Measurements from ENCODE around the gene NREP.

NREP gene

DNA sequence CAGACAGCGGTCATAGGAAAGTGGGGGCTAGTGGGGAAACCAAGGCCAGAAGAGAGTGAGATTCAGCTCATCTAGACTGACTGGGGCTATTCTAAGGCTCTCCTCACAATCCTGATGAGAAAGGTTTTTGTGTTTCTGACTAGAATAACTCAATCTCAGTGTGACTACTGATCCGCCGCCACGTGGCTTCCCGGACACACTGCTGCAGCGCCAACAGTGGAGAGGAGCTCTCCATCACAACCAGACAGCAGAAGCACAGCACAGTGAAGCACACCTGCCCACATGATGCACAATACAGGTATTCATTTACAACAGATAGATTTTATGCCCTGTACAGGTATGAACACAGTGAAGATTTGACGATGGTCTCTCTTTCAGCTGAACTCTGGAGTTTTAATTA lies 25.4 kb downstream of the NREP start:
- no peak overlapping the region for H3K27ac ChIP-seq (ENCODE audit: insufficient read depth in 1 of 2, low read depth in 1 of 2, low read length in 2 of 2, poor library complexity in 1 of 2, severe bottlenecking in 2 of 2)
- 93% methylated on average over 5 of the region's 7 CpGs for WGBS (ENCODE audit: insufficient coverage)
- H3K9me3 ChIP-seq (ENCODE audit: control extremely low read depth in 1 of 5, control insufficient read depth in 4 of 5, insufficient read depth in 2 of 5, low read depth in 1 of 5, low read length in 4 of 5) = no peaks in the 10 kb centered on the region
- POLR2A ChIA-PET = no interaction called here
- peaks cover 19 to 75% (median 47%) of the 10 kb centered on the region in 4 experiments for H3K36me3 ChIP-seq (ENCODE audit: control insufficient read depth in 4 of 4, insufficient read depth in 4 of 4, low read length in 3 of 4)
- CTCF ChIA-PET = interaction anchor here (0.6 to 0.7 kb wide), 2 partner anchors 25 to 222 kb away, joined by 3 read pairs; no protein-coding TSS in a partner anchor
- DNase-seq = no peak
- no peak overlapping the region for H3K4me3 ChIP-seq (ENCODE audit: control insufficient read depth in 1 of 7, extremely low read depth in 1 of 7, insufficient read depth in 4 of 7, low read depth in 2 of 7, low read length in 6 of 7)
- no peaks in the 10 kb centered on the region for H3K4me1 ChIP-seq (ENCODE audit: control extremely low read depth in 1 of 4, control insufficient read depth in 4 of 4, insufficient read depth in 4 of 4, low read length in 3 of 4)
- H3K27me3 ChIP-seq (replicated peaks in 2 of 5; ENCODE audit: control insufficient read depth in 4 of 5, insufficient read depth in 5 of 5, low read length in 4 of 5) = no peaks in the 10 kb centered on the region

- POLR2A ChIA-PET = no interaction called here
- H3K4me1 ChIP-seq (ENCODE audit: control extremely low read depth in 1 of 4, control insufficient read depth in 4 of 4, insufficient read depth in 4 of 4, low read length in 3 of 4) = no peaks in the 10 kb centered on the region
- H3K27me3 ChIP-seq (replicated peaks in 2 of 5; ENCODE audit: control insufficient read depth in 4 of 5, insufficient read depth in 5 of 5, low read length in 4 of 5) = no peaks in the 10 kb centered on the region
- no peak for DNase-seq
- H3K36me3 ChIP-seq (ENCODE audit: control insufficient read depth in 4 of 4, insufficient read depth in 4 of 4, low read length in 3 of 4) = peaks cover 17 to 70% (median 47%) of the 10 kb centered on the region in 4 experiments
- CTCF ChIA-PET = interaction anchor here (0.6 kb wide), 1 partner anchor 221 kb away, joined by 3 read pairs; no protein-coding TSS in a partner anchor
- H3K4me3 ChIP-seq (ENCODE audit: control insufficient read depth in 1 of 7, extremely low read depth in 1 of 7, insufficient read depth in 4 of 7, low read depth in 2 of 7, low read length in 6 of 7) = no peak overlapping the region
- WGBS (ENCODE audit: insufficient coverage) = 92% methylated on average over 6 of the region's 8 CpGs
- H3K9me3 ChIP-seq (ENCODE audit: control extremely low read depth in 1 of 5, control insufficient read depth in 4 of 5, insufficient read depth in 2 of 5, low read depth in 1 of 5, low read length in 4 of 5) = no peaks in the 10 kb centered on the region
- no peak overlapping the region for H3K27ac ChIP-seq (ENCODE audit: insufficient read depth in 1 of 2, low read depth in 1 of 2, low read length in 2 of 2, poor library complexity in 1 of 2, severe bottlenecking in 2 of 2)
Observed at GRCh38 chr5:111730659-111731382, 26.2 kb downstream of the NREP start.

- no peak overlapping the region for H3K4me3 ChIP-seq (ENCODE audit: control insufficient read depth in 1 of 7, extremely low read depth in 1 of 7, insufficient read depth in 4 of 7, low read depth in 2 of 7, low read length in 6 of 7)
- H3K9me3 ChIP-seq (ENCODE audit: control extremely low read depth in 1 of 5, control insufficient read depth in 4 of 5, insufficient read depth in 2 of 5, low read depth in 1 of 5, low read length in 4 of 5) = no peaks in the 10 kb centered on the region
- no peaks in the 10 kb centered on the region for H3K4me1 ChIP-seq (ENCODE audit: control extremely low read depth in 1 of 4, control insufficient read depth in 4 of 4, insufficient read depth in 4 of 4, low read length in 3 of 4)
- 86% methylated on average over 1 of the region's 3 CpGs for WGBS (ENCODE audit: insufficient coverage)
- no peaks in the 10 kb centered on the region for H3K27me3 ChIP-seq (replicated peaks in 2 of 5; ENCODE audit: control insufficient read depth in 4 of 5, insufficient read depth in 5 of 5, low read length in 4 of 5)
- DNase-seq = no peak
- H3K36me3 ChIP-seq (ENCODE audit: control insufficient read depth in 4 of 4, insufficient read depth in 4 of 4, low read length in 3 of 4) = peaks cover 11 to 54% (median 38%) of the 10 kb centered on the region in 4 experiments
- ChIA-PET POLR2A (no interaction called here), CTCF (no interaction called here)
- no peak overlapping the region for H3K27ac ChIP-seq (ENCODE audit: insufficient read depth in 1 of 2, low read depth in 1 of 2, low read length in 2 of 2, poor library complexity in 1 of 2, severe bottlenecking in 2 of 2)
Observed at GRCh38 chr5:111728941-111729340, 28.1 kb downstream of the NREP start.

- H3K4me3 ChIP-seq (ENCODE audit: control insufficient read depth in 1 of 7, extremely low read depth in 1 of 7, insufficient read depth in 4 of 7, low read depth in 2 of 7, low read length in 6 of 7) = no peak overlapping the region
- ChIA-PET CTCF (interaction anchor here (0.6 kb wide), 1 partner anchor 1146 kb away, joined by 3 read pairs; no protein-coding TSS in a partner anchor), POLR2A (no interaction called here)
- no peaks in the 10 kb centered on the region for H3K4me1 ChIP-seq (ENCODE audit: control extremely low read depth in 1 of 4, control insufficient read depth in 4 of 4, insufficient read depth in 4 of 4, low read length in 3 of 4)
- no peaks in the 10 kb centered on the region for H3K9me3 ChIP-seq (ENCODE audit: control extremely low read depth in 1 of 5, control insufficient read depth in 4 of 5, insufficient read depth in 2 of 5, low read depth in 1 of 5, low read length in 4 of 5)
- no peak for DNase-seq
- WGBS (ENCODE audit: insufficient coverage) = 96% methylated on average over 2 of the region's 2 CpGs
- peaks cover 8 to 41% (median 28%) of the 10 kb centered on the region in 4 experiments for H3K36me3 ChIP-seq (ENCODE audit: control insufficient read depth in 4 of 4, insufficient read depth in 4 of 4, low read length in 3 of 4)
- H3K27me3 ChIP-seq (replicated peaks in 2 of 5; ENCODE audit: control insufficient read depth in 4 of 5, insufficient read depth in 5 of 5, low read length in 4 of 5) = no peaks in the 10 kb centered on the region
- no peak overlapping the region for H3K27ac ChIP-seq (ENCODE audit: insufficient read depth in 1 of 2, low read depth in 1 of 2, low read length in 2 of 2, poor library complexity in 1 of 2, severe bottlenecking in 2 of 2)
Observed at GRCh38 chr5:111726986-111727385, 30.0 kb downstream of the NREP start.

GRCh38 chr5:111722140-111722539 lies 34.9 kb downstream of the NREP start:
- ChIA-PET CTCF (no interaction called here), POLR2A (no interaction called here)
- Histone ChIP-seq H3K27me3 (replicated peaks in 2 of 5; ENCODE audit: control insufficient read depth in 4 of 5, insufficient read depth in 5 of 5, low read length in 4 of 5) (no peaks in the 10 kb centered on the region), H3K27ac (ENCODE audit: insufficient read depth in 1 of 2, low read depth in 1 of 2, low read length in 2 of 2, poor library complexity in 1 of 2, severe bottlenecking in 2 of 2) (no peak overlapping the region), H3K9me3 (ENCODE audit: control extremely low read depth in 1 of 5, control insufficient read depth in 4 of 5, insufficient read depth in 2 of 5, low read depth in 1 of 5, low read length in 4 of 5) (peaks cover 0 to 4% (median 1%) of the 10 kb centered on the region in 5 experiments), H3K4me3 (ENCODE audit: control insufficient read depth in 1 of 7, extremely low read depth in 1 of 7, insufficient read depth in 4 of 7, low read depth in 2 of 7, low read length in 6 of 7) (no peak overlapping the region), H3K4me1 (ENCODE audit: control extremely low read depth in 1 of 4, control insufficient read depth in 4 of 4, insufficient read depth in 4 of 4, low read length in 3 of 4) (no peaks in the 10 kb centered on the region), H3K36me3 (ENCODE audit: control insufficient read depth in 4 of 4, insufficient read depth in 4 of 4, low read length in 3 of 4) (peaks cover 0 to 11% (median 3%) of the 10 kb centered on the region in 4 experiments)
- DNase-seq = no peak
- 100% methylated on average over 2 of the region's 2 CpGs for WGBS (ENCODE audit: insufficient coverage)

DNA sequence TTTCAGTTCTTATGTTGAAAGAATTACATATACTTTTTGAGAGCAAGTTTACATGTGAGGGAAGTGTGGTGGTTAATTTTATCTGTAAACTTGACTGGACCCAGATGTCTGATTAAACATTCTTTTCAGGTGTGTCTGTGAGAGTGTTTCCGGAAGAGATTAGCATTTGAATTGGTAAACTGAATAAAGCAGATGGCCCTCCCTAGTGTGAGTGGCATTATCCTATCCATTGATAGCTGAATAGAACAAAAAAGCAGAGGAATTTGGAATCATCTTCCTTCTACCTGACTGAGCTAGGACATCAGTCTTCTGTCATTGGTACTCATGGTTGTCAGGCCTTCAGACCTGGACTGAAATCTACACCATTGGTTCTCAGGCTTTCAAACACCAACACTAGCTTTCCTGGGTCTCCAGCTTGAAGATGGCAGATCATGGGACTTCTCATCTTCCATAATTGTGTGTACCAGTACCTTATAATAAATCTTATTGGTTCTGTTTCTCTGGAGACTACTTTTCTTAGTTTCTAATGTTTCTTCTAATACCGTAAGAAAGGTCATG lies 36.6 kb downstream of the NREP start:
- POLR2A ChIA-PET = no interaction called here
- no peaks in the 10 kb centered on the region for H3K4me1 ChIP-seq (ENCODE audit: control extremely low read depth in 1 of 4, control insufficient read depth in 4 of 4, insufficient read depth in 4 of 4, low read length in 3 of 4)
- no peaks in the 10 kb centered on the region for H3K27me3 ChIP-seq (replicated peaks in 2 of 5; ENCODE audit: control insufficient read depth in 4 of 5, insufficient read depth in 5 of 5, low read length in 4 of 5)
- no CpG with 5 or more reads among the region's 2 CpGs for WGBS (ENCODE audit: insufficient coverage)
- H3K27ac ChIP-seq (ENCODE audit: insufficient read depth in 1 of 2, low read depth in 1 of 2, low read length in 2 of 2, poor library complexity in 1 of 2, severe bottlenecking in 2 of 2) = no peak overlapping the region
- DNase-seq = no peak
- peaks cover 0 to 8% (median 4%) of the 10 kb centered on the region in 5 experiments for H3K9me3 ChIP-seq (ENCODE audit: control extremely low read depth in 1 of 5, control insufficient read depth in 4 of 5, insufficient read depth in 2 of 5, low read depth in 1 of 5, low read length in 4 of 5)
- CTCF ChIA-PET = no interaction called here
- H3K4me3 ChIP-seq (ENCODE audit: control insufficient read depth in 1 of 7, extremely low read depth in 1 of 7, insufficient read depth in 4 of 7, low read depth in 2 of 7, low read length in 6 of 7) = no peak overlapping the region
- peaks cover 0 to under 1% (median 0%) of the 10 kb centered on the region in 4 experiments for H3K36me3 ChIP-seq (ENCODE audit: control insufficient read depth in 4 of 4, insufficient read depth in 4 of 4, low read length in 3 of 4)

DNA sequence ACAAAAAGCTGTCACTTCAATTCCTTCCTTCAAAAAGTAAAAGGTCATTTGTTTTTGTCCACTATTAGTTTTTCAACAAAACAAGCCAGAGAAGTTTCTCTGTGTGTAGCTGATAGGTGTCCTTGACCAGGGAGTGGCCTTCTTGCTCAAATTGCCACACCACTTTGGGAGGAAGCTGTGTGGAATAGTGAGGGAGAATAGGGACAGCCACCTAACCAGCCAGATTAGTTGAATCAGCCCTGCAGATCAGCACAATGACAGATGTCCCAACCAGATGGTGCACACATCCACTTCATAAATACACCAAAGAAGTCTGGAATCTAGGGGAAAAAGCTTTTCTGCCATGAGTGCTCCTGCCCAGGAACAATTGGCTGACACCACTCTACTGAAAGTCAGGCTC lies 37.2 kb downstream of the NREP start:
- Histone ChIP-seq H3K36me3 (ENCODE audit: control insufficient read depth in 4 of 4, insufficient read depth in 4 of 4, low read length in 3 of 4) (no peaks in the 10 kb centered on the region), H3K9me3 (ENCODE audit: control extremely low read depth in 1 of 5, control insufficient read depth in 4 of 5, insufficient read depth in 2 of 5, low read depth in 1 of 5, low read length in 4 of 5) (peaks cover 0 to 11% (median 4%) of the 10 kb centered on the region in 5 experiments), H3K4me3 (ENCODE audit: control insufficient read depth in 1 of 7, extremely low read depth in 1 of 7, insufficient read depth in 4 of 7, low read depth in 2 of 7, low read length in 6 of 7) (no peak overlapping the region), H3K27ac (ENCODE audit: insufficient read depth in 1 of 2, low read depth in 1 of 2, low read length in 2 of 2, poor library complexity in 1 of 2, severe bottlenecking in 2 of 2) (no peak overlapping the region), H3K4me1 (ENCODE audit: control extremely low read depth in 1 of 4, control insufficient read depth in 4 of 4, insufficient read depth in 4 of 4, low read length in 3 of 4) (no peaks in the 10 kb centered on the region), H3K27me3 (replicated peaks in 2 of 5; ENCODE audit: control insufficient read depth in 4 of 5, insufficient read depth in 5 of 5, low read length in 4 of 5) (no peaks in the 10 kb centered on the region)
- CTCF ChIA-PET = no interaction called here
- DNase-seq = no peak
- POLR2A ChIA-PET = no interaction called here

Data from common myeloid progenitor, CD34-positive (primary cell).